T-helper 9 cell (primary cell): ENCODE results near the gene SYCE3.
A peak's percentile ranks its signal among the peaks of the same experiment; 100 is the strongest.

ENCODE experiments used
- DNase-seq: peaks from one replicate; pipeline ENCODE4 v3.0.0-alpha.2; 2020

SYCE3 gene

GRCh38 chr22:50517495-50518260, 45.0 kb downstream of the SYCE3 start:
- DNase-seq, result no peak

DNA sequence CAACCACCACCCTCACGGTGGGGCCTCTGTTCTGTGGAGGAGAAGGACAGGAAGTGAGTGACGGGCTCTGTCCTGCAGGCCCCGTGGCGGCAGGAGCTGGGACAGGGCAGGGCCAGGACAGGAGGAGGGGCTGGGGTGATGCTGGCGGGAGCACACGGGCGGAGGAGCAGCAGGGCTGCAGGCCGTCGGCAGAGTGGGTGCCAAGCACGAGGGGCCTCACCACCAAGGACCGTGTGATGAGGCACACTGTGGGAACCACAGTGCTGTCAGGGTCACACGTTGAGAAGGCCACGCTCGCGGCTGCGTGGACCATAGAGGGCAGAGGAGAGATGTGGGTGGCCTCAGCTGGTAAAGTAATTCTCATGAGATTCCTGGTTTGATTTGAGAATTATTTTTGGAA, 45.8 kb downstream of the SYCE3 start:
- DNase-seq, result no peak

DNA sequence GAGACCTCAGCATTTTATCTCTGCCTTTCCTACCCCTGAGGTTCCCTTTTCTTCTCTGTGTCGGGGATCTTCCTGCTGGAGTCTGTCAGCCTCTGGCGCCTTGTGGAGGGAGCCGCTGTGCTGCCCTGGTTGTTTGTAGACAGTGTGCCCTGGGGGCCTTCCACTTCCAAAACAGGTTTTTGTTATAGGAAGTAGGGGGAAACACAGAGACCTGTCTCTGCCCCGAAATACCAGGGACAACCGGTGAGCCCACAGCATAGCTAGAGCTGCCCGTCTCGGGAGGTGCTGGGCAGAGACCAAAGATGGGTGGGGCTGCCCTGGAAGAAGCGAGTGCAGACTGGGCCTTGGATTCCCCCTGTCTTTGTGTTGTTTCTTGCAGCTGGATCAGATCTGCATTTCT, 46.7 kb downstream of the SYCE3 start:
- no peak for DNase-seq

GRCh38 chr22:50513175-50513574, 49.5 kb downstream of the SYCE3 start:
- no peak for DNase-seq

DNA sequence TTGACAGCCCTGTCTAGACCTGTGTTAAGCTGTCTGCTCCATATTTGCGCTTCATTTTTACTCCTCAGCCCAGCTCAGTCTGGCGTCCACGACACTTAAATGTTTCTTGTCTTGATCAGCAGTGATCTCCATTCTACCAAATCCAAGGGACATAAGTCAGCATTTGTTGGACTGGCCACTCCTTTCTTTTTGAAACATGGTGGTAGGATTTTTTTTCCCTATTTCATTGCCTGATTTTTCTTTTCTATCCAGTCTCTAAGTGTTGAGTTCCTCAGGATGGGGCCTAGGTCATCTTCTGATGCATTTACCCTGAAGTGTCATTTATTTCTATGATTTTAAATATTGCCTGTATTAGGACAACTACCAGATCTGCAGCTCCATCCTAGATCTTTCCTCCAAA, 53.8 kb downstream of the SYCE3 start:
- DNase-seq, result no peak

GRCh38 chr22:50507991-50508884, 54.5 kb downstream of the SYCE3 start, which contains the start of gene NCAPH2:
Gene NCAPH2 (plus strand): TSS chr22:50508224. CDS start chr22:50508338, 114 bp downstream.
- peak; percentile 96 for DNase-seq

DNA sequence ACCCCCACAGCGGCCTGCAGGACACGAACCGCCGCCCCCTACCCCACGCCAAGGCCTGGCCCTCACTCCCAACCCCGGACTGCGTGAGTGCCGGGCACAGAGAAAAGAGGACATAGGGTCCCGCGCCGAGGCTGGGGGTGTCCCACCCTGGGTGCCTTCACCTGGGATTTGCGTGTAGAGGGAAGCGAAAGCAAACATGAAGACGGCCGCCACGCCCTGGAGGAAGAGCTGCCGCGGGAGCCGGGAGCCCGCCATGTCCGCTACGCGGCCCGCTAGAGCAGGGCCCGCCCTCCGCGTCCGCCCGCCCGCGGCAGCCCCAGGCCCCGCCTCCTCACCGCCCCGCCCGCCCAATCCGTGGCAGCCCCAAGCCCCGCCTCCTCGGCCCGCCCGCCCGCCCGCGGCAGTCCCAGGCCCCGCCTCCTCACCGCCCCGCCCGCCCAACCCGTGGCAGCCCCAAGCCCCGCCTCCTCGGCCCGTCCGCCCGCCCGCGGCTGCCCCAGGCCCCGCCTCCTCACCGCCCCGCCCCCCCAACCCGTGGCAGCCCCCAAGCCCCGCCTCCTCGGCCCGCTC, 55.2 kb downstream of the SYCE3 start, which contains the start of gene LMF2:
Gene LMF2, minus strand, starts transcription at position 282 of the 570 bp plus-strand sequence. Its CDS starts 27 bp downstream, at position 255.
- DNase-seq, result peak; percentile 94

DNA sequence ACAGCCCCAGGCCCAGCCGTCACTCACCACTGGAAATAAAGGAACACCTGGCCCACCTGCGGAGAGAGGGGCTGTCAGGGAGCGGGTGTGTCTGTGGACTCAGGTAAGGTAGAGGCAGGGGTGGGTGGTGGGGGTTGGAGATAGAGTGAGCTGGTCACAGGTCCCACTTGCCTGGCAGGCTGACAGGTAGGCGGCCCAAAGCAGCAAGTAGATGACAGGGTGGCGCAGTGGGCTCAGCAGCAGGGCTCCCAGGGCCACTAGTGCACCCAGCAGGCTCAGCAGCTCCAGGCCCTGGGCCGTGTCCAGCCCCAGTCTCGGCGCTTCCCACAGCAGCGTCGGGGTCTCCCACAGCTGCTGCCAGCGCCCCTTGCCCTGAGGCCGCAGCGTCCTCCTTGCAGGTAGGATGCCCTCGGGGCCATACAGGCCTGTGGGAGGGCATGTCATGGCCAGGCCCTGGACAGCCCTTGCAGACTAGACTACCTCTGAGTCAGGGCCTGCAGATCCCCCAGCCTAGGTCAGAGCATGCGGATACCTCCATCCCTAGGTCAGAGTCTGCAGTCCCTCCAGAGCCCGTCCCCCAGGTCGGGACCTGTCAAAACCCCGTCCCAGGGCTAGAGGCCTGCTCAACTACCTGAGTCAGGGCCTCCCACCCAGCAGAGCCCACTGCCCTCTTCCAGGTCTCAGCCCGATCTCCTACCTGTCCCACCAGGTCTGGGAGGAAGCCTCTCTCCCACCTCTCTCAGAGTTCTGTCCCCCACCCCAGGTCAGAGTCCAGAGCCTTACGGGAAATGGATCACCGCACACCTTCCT, 55.9 kb downstream of the SYCE3 start:
- no peak for DNase-seq

DNA sequence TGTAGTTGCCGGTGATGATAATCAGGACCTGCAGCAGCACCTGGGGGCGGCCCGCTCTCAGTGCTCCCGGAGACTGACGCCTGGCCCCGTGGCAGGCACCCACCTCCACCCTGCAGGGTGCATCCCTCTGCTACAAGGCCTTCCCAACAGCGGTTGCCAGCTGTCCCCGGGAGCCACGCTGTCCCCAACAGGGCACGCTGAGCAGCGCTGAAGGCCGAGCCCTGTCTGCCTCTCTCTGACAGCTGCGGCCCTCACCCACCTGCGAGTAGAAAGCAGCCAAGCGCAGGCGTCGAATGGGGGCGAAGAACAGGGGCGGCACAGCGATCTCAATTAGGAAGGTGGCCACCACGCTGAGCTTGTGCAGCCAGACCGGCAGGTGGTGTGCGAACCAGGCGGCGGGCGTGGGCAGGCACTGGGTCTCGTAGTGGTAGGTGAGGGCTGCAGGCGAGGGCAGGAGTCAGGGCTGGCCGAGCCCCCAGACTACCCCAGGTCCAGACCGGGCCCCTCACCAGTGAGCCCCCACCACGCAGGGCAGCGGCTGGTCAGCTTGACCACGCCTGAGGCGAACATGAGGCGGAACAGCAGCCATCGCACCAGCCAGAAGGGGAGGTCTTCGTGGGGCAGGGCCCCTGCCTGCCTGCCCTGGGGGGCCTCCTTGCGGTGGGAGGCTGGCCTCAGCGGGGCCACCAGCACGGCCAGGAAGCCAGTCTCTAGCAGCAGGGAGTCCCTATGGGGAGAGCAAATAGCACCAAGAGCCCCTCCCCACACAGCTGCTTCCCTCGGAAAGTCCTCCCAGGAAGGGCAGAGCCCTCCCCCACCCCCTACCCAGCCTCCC, 56.7 kb downstream of the SYCE3 start:
- no peak for DNase-seq

- DNase-seq, result no peak
Observed at GRCh38 chr22:50505276-50505775, 57.4 kb downstream of the SYCE3 start.

DNA sequence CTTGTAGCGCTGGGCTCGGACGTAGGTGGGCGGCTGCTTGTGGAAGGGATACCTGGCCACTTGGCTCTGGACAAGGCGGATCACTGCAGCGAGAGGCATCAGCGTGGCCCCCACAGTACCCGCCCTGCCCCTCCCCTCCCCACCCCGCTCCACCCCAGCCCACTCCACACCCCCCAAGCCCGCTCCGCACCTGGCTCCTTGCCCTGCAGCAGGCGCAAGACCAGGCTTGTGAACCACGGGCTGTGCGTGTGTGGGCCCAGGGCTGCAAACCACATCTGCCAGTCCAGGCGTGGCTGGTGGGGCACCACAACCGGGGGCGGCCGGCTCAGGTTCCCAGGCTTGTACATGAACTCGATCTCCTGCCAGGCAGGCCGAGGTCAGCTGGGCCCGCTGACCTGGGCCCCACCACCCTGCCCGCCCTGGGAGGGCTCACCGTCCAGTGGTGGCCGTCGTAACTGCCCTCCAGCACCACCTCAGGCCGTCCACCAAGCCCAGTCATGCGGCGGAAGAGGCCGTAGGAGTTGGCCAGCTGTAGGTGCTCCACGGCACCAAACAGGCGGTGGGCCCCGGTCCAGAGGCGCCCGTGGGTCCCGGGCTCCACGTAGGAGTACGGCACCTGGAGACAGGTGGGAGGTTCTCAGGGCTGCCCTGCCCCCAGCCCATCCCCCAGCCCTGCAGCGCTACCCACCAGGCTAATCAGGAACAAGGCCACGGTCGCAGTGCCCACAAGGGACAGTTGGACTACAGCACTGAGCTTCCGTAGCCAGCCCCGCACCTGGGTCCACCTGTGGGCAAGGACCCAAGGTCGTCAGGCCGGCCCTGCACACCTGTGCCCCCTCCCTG, 58.1 kb downstream of the SYCE3 start:
- no peak for DNase-seq

DNA sequence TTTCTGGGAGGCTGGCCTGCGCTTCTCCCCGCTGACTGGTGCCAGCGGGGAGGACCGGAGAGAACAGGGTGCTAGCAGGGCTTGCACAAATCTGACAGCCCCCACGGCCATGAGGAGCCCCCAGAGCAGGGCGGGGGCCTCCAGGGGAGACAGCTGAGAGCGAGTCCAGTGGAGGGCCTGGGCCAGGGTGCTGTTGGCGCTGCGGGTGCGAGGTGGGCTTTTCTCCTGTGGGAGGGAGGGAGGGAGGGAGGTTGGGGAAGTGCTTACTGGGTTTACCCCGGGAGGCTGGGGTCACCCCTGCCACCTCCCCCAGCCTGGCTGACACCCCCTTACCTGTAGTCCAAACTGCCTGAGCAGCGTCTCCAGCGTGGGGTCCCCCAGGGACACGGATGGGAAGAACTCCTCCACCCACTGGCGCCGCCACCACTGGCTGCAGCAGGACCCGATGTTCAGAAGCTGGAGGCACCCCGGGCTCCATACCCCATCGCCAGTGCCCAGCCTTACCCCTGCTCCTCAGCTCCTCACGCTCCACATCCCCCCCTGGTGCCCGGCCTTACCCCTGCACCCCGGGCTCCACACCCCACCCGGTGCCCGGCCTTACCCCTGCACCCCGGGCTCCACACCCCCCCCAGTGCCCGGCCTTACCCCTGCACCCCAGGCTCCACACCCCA, 59.1 kb downstream of the SYCE3 start:
- no peak for DNase-seq

- DNase-seq, result no peak
Observed at GRCh38 chr22:50502628-50503474, 59.9 kb downstream of the SYCE3 start.

DNA sequence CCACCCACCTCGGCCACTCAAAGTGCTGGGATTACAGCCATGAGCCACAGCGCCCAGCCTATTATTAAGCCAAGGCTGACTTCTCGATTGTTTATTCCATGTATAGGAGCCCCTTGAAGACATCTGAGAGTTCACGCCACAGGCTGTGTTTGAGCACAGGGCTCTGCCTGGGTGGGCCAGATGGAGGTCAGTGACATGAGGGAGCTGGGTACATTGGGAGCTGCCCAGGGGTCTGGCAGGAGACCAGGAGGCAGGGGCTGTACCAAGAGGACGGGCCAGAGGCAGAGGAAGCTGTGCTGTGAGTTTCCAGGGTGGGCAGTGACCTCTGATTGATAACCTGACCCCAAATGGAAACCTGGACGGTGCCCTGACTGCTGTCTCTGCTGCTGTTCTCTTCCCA, 60.6 kb downstream of the SYCE3 start:
- no peak for DNase-seq
